ENCODE measurements around the gene TOM1. TPM values are rescaled to one million over a fixed set of nuclear protein-coding genes. Genes with fewer than 3 reads are reported as not detected.

Gene TOM1
- polyA plus RNA-seq, 3 donors: 39.9 to 44.9 (median 43.6) TPM

DNA sequence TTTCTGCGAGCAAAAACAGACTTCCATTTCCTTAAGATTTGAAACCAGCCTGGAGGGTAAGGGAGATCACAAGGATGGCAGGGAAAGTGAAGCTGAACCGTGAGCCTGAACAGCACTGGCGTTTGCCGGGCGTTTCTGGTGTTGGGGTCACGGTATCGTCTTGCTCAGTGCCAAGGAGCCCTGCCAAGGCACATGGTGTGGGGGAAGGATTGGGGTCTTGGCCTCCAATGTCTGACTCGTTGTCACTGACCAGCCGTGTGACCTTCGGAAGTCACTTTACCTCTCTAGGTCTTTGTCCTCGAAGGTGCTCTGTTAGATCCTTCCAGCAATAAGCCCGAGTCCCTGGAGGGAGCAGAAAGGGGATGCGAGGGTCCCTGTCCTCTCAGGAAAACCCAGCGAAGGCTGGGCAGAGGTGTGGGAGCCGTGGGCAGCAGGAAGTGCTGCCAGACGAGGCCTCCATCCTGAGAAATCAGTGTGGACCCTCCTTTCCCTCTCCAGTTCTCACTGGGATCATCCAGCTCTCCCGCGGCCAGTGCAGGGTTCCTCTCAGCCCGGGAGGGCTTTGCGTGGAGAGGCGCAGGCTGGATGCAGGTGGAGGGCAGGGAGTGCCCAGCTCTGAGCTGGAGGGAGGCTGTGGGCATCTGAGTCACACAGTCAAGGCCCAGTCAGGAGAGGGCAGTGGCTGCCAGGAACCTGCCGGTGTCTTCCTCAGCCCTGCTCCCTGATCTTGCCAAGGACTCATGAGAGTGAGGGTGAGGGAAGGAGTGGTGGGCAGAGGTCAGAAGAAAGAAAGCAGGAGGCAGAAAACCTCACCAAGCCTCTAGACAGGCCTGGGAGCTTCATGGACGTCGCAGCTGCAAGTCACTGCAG, 18.9 kb downstream of the TOM1 start:
- no peak for DNase-seq

DNA sequence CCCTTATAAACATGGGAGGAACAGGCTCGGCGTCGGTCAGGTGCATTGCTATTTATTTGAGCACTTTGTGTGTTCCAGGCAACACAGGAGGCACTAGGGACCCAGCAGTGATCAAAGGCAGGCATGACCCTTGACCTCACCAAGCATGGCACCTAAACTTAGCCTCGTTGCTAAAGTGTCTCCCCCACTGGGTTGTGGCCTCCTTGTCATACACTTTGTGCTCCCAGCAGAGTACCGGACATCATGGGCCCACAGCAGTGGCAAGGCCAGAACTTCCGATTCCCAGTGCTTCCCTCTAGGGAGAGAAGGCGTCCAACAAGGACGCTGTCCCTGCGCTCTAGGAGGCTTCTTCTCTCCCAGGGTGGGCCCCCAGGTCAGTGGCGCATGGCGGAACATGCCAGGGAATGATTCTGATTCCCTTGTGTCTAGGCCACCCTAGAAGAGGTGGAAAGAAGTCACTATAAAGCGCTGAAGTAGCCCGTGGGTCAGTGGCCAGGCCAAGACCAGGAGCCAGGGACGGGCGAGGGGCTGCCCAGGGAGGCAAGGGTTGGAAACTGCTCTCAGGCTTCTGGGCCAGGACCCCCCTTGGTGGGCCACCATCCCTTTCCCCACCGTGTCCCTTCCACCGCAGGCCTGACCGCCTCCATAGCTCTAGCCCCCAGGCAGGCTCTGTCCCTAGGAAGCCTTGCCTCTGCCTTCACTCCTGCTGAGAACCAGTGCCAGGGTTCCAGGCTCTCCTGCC, 19.7 kb downstream of the TOM1 start:
- DNase-seq: no peak

- DNase-seq: no peak
Observed at GRCh38 chr22:35322126-35322525, 22.4 kb downstream of the TOM1 start.

DNA sequence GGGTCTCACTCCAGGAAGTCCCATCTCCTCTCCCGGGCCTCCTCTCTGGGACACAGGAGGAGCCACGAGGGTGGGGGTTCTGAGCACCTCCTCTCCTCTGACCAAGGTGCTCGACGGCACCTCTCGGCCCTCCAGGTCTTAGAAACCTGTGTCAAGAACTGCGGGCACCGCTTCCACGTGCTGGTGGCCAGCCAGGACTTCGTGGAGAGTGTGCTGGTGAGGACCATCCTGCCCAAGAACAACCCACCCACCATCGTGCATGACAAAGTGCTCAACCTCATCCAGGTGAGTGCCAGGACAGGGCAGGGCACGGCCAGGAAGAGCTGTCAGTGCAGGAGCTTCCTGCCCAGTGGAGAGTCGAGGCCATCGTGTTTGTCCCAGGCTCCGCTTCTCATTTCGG, 23.2 kb downstream of the TOM1 start:
- DNase-seq: no peak

GRCh38 chr22:35323305-35323704, 23.6 kb downstream of the TOM1 start:
- no peak for DNase-seq

- no peak for DNase-seq
Observed at GRCh38 chr22:35324067-35324466, 24.4 kb downstream of the TOM1 start.

DNA sequence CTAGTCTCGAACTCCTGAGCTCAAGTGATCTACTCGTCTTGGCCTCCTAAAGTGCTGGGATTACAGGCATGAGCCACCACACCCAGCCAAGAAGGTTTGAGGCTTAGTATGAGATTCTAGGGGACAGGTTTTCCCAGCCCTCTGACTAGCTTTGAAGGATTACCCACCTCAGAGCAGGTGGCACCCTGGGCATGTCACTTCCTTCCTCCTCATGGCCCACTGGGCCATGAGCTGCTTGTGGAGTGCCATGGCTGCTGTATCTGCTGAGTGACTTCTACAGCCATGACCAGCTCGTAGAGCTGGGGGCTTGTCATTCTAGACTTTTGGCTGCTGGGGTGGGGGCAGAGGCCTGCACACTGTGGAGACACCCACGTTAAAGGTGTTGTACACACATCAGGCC, 25.1 kb downstream of the TOM1 start:
- DNase-seq: no peak

GRCh38 chr22:35325209-35325608, 25.5 kb downstream of the TOM1 start:
- no peak for DNase-seq

- no peak for DNase-seq
Observed at GRCh38 chr22:35326854-35327562, 27.3 kb downstream of the TOM1 start.

- DNase-seq: no peak
Observed at GRCh38 chr22:35327690-35328471, 28.2 kb downstream of the TOM1 start.

DNA sequence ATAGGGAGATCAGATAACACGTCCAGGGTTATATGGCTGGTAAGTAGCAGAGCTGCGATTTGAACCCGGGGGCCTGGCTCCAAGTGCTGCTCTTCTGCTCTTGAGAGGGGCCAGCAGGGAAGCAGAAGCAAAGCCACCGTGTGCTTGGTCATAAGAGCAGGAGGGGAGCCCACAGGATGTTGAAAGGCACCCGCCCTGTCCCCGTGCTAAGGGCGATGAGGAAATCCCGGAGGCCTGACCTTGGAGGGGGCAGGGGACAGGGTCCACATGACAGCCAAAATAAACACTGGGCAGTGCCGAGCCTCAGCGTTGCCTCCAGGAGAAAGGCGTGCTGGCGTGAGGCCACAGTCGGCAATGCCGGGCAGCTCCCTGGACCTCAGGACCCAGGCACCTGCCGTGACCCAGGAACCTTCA, 28.8 kb downstream of the TOM1 start:
- no peak for DNase-seq

DNA sequence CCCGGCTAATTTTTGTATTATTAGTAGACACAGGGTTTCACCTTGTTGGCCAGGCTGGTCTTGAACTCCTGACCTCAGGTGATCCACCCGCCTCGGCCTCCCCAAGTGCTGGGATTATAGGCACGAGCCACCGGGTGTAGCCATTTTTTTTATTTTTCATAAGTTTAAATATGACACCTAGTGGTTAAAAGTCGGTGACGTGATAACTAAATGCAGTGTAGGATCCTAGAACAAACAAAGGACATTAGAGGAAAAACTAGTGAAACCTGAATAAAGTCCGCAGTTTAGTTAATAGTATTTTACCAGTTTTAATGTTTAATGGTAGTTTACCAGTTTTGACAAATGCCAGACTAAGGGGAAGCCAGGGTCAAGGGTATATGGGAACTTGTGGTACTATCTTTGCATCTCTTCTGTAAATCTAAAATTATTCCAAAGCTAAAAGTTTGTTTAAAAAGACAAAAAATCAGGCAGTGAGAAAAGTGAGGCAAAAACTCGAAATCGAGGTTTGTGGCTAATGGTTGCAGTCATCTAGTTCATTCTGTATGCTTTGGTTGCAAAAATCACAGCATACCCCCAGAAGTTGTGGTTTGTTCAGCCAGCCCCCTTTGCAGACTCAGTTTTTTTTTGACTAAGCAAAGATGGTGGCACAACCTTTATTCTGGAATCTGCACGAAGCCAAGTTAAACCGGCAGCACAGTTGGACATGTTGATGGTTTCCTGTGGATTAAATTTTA, 29.6 kb downstream of the TOM1 start:
- DNase-seq: no peak

GRCh38 chr22:35330258-35330861, 30.7 kb downstream of the TOM1 start:
- no peak for DNase-seq

DNA sequence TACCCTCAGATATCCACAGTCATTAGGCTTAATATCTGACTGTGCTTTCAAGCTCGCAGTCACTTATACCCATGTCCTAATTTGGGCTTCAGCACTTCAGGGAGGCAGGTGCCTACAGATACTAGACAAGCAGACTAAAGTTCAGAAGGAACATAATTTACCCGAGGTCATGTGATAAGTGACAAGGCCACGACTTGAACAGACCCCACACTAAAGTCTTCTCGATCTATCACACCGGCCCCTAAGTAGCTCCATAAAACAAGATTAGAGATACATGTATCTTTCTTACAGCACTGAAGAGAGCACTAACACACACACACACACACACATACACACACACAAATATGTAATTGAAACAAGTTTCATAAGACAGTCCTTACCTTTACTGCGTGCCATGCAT, 32.6 kb downstream of the TOM1 start:
- no peak for DNase-seq

GRCh38 chr22:35333220-35333619, 33.5 kb downstream of the TOM1 start:
- DNase-seq: no peak

GRCh38 chr22:35334004-35334403, 34.3 kb downstream of the TOM1 start:
- no peak for DNase-seq

- DNase-seq: no peak
Observed at GRCh38 chr22:35335468-35335867, 35.8 kb downstream of the TOM1 start.

DNA sequence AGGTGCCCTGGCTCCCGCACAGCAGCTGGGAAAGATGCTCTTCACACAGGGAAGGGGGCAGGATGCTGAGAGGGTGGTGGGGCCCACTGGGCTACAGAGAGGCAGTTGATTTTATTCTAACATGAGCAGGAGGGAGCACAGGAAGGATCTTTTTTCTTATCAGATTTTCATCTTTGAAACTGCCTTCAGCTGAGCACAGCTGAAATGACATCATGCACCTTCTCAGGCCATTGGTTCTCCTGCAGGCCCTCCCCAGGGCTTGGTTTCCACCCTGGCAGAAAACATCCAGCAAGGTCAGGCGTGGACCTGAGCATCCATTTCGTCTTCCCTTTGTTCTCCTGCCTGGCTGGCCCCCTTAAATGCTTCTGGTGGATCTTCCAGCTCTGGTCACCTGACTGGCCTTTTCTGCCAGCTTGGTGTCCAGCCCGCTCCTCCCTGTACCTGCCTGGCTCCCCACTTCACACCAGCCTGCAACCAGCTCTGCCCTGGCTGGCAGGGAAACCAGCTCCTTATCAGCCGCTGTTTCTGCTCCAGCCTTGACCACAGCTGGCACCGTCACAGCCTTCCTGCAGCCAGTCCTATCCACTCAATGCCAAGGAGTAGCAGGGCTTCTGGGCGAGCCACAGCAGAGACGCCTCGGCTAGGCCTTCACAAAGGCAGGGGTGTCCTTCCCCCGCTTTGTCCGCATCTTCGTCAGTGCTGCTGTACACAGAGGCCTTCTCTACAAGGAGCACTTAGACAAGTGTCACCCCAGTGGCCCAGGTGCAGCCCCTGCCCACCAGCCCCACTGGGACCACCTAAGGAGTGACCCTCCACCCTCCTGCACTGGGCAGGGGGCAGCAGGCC, 36.5 kb downstream of the TOM1 start:
- DNase-seq: no peak

DNA sequence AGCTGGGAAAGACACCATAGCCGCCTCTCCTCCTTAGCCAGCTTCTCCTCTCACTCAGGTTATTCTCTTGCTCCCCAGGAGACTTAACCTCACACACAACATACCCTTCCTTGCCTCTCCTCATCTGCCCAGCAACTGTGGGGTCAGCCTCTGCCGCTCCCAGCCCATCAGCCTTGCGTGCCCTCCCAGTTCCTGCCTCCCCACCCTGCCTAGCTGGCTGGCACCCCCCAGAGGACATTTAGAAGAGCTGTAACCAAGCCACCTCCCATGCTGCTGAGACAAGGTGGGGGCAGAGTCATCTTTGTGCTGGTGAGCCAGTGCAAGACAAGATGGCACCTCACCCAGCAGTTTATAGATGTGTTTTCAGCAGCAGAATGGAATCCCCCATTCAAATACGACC, 38.2 kb downstream of the TOM1 start:
- DNase-seq: no peak

All from renal pelvis (tissue), 4 donors.